Omental fat pad (tissue), 4 donors: ENCODE data around the gene C1QTNF8. TPM values are rescaled to one million over a fixed set of nuclear protein-coding genes. Genes with fewer than 3 reads are reported as not detected.

Experiments used
- ATAC-seq: fragments of 150-250 bp; one replicate; pipeline ENCODE4 v1.9.1; 2016; ENCODE audit warnings: mild to moderate bottlenecking, moderate library complexity; ENCODE audit not compliant: low FRiP score
- DNase-seq: peaks from one replicate; pipeline ENCODE4 v3.0.0-alpha.2; 2019; ENCODE audit warnings: low spot score
- CTCF ChIP-seq, 3 donors: fragments of 450-650 bp; IDR thresholded peaks; one replicate each; pipeline ENCODE4 v1.5.1; 2016 to 2017; ENCODE audit warnings: antibody characterized with exemption in 3 of 3, mild to moderate bottlenecking in 3 of 3, moderate library complexity in 2 of 3
- total RNA-seq, 4 donors: library from RNA; depleted of rRNA; stranded (reverse); fragments of >200 nt; gene quantifications; one replicate each; pipeline ENCODE4 v1.1.0, GENCODE V29; 2016

C1QTNF8 gene
- total RNA-seq, 4 donors from 2014 or later = not detected

DNA sequence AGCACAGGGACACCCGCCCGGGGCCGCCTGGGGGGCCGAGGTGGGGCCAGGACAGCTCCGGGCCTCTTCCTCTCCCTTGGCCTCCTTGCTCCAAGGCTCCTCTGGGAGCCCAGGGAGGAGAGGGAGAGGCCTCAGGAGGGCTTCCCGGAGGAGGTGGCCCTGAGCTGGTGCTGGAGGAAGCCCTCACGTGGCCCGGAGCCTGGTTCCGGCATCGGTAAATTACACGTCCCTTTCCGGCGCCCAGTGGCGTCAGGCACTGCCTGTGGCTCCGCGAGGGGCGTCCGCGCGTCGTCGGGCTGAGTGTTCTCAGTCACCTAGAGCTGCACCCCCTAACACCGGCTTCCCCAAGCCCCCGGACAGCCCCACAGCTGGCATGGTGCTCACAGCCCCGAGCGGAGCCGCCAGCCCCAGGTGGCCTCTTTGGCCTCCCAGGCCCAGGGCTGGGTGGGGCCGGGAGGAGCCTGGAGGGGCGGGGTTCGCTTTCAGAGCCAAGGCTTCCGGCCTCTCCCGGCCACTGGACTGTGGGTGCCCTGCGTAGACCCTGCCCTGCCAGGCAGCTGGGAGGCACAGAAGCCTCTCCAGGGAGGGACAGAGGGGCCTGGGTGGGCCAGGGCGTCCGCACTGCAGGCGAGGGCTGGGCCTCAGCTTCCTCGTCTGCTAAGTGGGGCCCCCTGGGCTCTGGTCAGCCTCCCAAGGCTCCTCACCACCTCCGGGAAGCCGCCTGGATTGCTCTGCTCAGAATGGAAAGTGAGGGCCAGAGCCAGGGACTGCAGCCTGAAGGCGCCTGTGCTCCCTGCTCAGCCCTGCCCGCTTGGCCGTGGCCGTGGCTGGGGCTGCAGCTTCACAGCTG is 51.4 kb downstream of the C1QTNF8 start:
- ATAC-seq (no peak), DNase-seq (no peak)
- TF ChIP-seq CTCF (IDR thresholded peaks at IDR 0.05) = no peak

GRCh38 chr16:1043881-1044451 is 52.1 kb downstream of the C1QTNF8 start:
- TF ChIP-seq CTCF (IDR thresholded peaks at IDR 0.05) = no peak
- DNase-seq = no peak
- no peak for ATAC-seq

DNA sequence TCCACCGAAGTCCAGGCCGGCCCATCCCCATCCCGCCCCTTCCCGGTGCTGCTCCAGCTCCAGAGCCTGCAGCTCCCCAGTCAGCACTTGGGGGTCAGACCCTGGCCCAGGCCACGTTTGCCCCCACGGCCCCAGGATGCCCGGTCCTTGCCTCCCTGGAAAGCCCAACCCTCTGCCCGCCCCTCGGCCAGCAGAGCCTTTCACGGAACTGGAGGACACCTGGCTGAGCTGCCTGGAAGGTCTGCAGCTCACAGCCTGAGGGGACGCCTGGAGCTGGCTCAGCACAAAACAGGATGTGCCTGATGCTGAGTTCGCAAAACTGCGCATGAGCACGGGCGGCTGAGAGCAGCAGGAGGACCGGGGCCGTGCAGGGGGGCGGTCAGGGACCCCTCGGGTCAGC is 53.2 kb downstream of the C1QTNF8 start:
- DNase-seq (no peak), ATAC-seq (no peak)
- no peak for TF ChIP-seq CTCF (IDR thresholded peaks at IDR 0.05)

GRCh38 chr16:1042049-1042744 is 53.8 kb downstream of the C1QTNF8 start:
- no peak for TF ChIP-seq CTCF (IDR thresholded peaks at IDR 0.05)
- DNase-seq (no peak), ATAC-seq (no peak)

DNA sequence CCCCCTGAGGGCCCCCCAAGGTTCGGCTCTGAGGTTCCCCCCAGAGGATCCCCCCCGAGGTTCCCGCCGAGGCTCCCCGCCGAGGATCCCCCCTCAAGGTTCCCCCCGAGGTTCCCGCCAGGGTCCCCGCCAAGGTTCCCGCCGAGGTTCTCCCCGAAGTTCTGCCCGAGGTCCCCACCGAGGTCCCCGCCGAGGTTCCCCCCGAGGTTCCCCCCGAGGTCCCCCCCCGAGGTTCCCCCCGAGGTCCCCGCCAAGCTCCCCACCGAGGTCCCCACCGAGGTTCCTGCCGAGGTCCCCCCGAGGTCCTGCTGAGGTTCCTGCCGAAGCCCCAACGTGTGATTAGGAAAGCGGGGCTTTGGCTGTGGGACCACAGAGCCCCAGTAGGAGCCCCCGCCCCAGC is 55.7 kb downstream of the C1QTNF8 start:
- ATAC-seq (no peak), DNase-seq (no peak)
- TF ChIP-seq CTCF (IDR thresholded peaks at IDR 0.05) = no peak

GRCh38 chr16:1039762-1040161 is 56.3 kb downstream of the C1QTNF8 start:
- no peak for TF ChIP-seq CTCF (IDR thresholded peaks at IDR 0.05)
- ATAC-seq = no peak
- DNase-seq = no peak
